Upper lobe of left lung (tissue), 6 donors: ENCODE data around the gene GPSM1. TPM values are rescaled to one million over a fixed set of nuclear protein-coding genes. Genes with fewer than 3 reads are reported as not detected.
A peak's percentile ranks its signal among the peaks of the same experiment; 100 is the strongest.

Source experiments
- ATAC-seq, 2 donors: fragments of 200-7000 bp; cut with Tn5 transposase; one replicate each; pipeline ENCODE4 v1.9.1; 2022; ENCODE audit warnings: mild to moderate bottlenecking in 2 of 2, moderate library complexity in 2 of 2; ENCODE audit not compliant: low FRiP score in 2 of 2
- DNase-seq, 2 donors: peaks; one replicate each; pipeline ENCODE4 v3.0.0-alpha.2; 2019 to 2020
- H3K27ac ChIP-seq, 4 donors: fragments of 200-600 bp; sonication (generic); one replicate each; pipeline ENCODE4 v1.5.1; 2016 to 2019
- H3K27me3 ChIP-seq, 4 donors: fragments of 200-600 bp; sonication (generic); one replicate each; pipeline ENCODE4 v1.5.1; 2017 to 2019
- H3K36me3 ChIP-seq, 4 donors: fragments of 200-600 bp; sonication (generic); one replicate each; pipeline ENCODE4 v1.5.1; 2016 to 2019
- H3K4me1 ChIP-seq, 4 donors: fragments of 200-600 bp; sonication (generic); one replicate each; pipeline ENCODE4 v1.5.1; 2018 to 2019
- H3K4me3 ChIP-seq, 4 donors: fragments of 200-600 bp; sonication (generic); one replicate each; pipeline ENCODE4 v1.5.1; 2017 to 2019; ENCODE audit warnings: mild to moderate bottlenecking in 2 of 4, moderate library complexity in 1 of 4
- H3K9me3 ChIP-seq, 4 donors: fragments of 200-600 bp; sonication (generic); one replicate each; pipeline ENCODE4 v1.5.1; 2018 to 2019
- EP300 ChIP-seq, 4 donors: sonication (generic); formaldehyde crosslinking; IDR thresholded peaks; one replicate each; pipeline ENCODE4 v1.5.1; 2017; ENCODE audit warnings: antibody characterized with exemption in 4 of 4, control low read depth in 2 of 4
- POLR2A ChIP-seq, 4 donors: fragments of 450-650 bp; IDR thresholded peaks; one replicate each; pipeline ENCODE4 v1.5.1; 2016 to 2017; ENCODE audit warnings: antibody characterized with exemption in 4 of 4, mild to moderate bottlenecking in 2 of 4
- POLR2AphosphoS5 ChIP-seq, 2 donors: sonication (generic); formaldehyde crosslinking; IDR thresholded peaks; one replicate each; pipeline ENCODE4 v1.5.1; 2017; ENCODE audit warnings: antibody characterized with exemption in 2 of 2
- WGBS, 2 donors: methylation state at CpG; one replicate each; pipeline ENCODE4 v1.1.5; 2017 to 2018; 5-methylcytosine and 5-hydroxymethylcytosine counted together
- total RNA-seq, 6 donors: library from RNA; depleted of rRNA in 4 of 6; stranded (reverse); fragments of >200 nt in 4 of 6; gene quantifications; one replicate each; pipeline versions ENCODE4 v1.1.0 to v1.2.1, GENCODE V29; 2016 to 2021
- TF ChIP-seq, protein P1 (sequence below), 6 experiments: fragments of 450-650 bp in 4 of 6; fragments of 200-600 bp in 2 of 6; sonication (generic) in 2 of 6; IDR thresholded peaks; one replicate each; pipeline ENCODE4 v1.5.1; 2016 to 2019; ENCODE audit warnings: antibody characterized with exemption in 6 of 6
- donor health status: DM: no; HTN: no; CAD: no; lungs with moderate emphysema.
- donor health status: DM: no; HTN: yes; CAD: no; lungs with severe emphysema.

Gene GPSM1
- total RNA-seq, 6 donors from 2014 or later = 10.0 to 78.6 (median 24.2) TPM

DNA sequence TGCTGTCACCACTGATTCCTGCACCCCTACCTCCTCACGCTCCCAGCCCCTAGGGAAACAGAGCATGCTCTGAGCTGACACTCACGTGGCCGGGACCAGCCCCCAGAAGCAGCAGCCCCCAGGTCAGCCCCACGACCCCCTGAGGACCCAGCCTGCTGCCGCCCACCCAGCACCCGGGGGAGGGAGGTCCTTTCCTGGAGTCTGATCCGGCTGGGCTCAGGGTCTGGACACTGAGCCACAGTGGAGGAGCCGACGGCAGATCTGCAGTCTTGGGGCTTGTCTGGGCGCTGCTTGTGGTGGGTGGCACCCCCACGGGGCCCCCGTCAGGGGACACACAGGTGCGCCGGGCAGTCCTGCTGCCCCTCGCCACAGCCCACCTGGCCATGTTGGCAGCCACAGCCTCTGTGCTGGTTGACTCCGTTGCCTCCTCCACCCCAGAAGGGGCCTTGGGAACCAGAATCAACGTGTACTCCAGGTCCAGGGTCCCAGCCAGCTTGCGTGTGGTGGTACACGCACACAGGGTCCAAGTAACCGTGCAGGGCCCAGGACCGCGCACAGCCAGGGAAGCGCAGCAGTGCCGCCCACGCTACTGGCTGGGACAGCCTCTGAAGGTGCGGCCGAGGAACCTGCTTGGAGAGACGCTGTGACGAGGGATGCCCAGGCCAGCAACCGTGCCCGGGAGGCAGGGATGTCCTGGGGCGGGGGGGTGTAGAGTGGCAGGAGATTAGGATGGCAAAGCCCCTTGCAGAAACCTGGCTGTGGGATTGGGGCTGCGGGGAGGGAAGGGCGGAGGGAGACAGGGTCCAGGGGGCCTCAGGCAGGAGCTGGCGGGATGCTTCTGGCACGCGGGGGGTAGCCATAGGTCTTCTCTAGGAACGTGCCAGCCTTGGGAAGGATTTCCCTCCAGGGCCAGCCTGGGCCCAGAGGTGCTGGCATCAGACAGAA, 32.7 kb downstream of the GPSM1 start:
- no peak for TF ChIP-seq POLR2AphosphoS5 (IDR thresholded peaks at IDR 0.05)
- TF ChIP-seq EP300 (IDR thresholded peaks at IDR 0.05) = no peak
- no peak for TF ChIP-seq POLR2A (IDR thresholded peaks at IDR 0.05)
- TF ChIP-seq, protein P1, sequence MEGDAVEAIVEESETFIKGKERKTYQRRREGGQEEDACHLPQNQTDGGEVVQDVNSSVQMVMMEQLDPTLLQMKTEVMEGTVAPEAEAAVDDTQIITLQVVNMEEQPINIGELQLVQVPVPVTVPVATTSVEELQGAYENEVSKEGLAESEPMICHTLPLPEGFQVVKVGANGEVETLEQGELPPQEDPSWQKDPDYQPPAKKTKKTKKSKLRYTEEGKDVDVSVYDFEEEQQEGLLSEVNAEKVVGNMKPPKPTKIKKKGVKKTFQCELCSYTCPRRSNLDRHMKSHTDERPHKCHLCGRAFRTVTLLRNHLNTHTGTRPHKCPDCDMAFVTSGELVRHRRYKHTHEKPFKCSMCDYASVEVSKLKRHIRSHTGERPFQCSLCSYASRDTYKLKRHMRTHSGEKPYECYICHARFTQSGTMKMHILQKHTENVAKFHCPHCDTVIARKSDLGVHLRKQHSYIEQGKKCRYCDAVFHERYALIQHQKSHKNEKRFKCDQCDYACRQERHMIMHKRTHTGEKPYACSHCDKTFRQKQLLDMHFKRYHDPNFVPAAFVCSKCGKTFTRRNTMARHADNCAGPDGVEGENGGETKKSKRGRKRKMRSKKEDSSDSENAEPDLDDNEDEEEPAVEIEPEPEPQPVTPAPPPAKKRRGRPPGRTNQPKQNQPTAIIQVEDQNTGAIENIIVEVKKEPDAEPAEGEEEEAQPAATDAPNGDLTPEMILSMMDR (IDR thresholded peaks at IDR 0.05) = no peak
- Histone ChIP-seq H3K36me3 (peaks cover 0 to 25% (median 12%) of the 10 kb centered on the region in 4 donors), H3K27me3 (no peaks in the 10 kb centered on the region), H3K9me3 (no peaks in the 10 kb centered on the region), H3K4me3 (no peak overlapping the region), H3K4me1 (peaks cover 15 to 36% (median 28%) of the 10 kb centered on the region in 4 donors), H3K27ac (peak overlapping the region in 3 of 4 donors; percentile 0 to 97 (median 91))
- ATAC-seq = no peak
- DNase-seq = no peak
- WGBS, 2 donors = 88 to 96% methylated on average over 11 to 25 of the region's 38 CpGs

DNA sequence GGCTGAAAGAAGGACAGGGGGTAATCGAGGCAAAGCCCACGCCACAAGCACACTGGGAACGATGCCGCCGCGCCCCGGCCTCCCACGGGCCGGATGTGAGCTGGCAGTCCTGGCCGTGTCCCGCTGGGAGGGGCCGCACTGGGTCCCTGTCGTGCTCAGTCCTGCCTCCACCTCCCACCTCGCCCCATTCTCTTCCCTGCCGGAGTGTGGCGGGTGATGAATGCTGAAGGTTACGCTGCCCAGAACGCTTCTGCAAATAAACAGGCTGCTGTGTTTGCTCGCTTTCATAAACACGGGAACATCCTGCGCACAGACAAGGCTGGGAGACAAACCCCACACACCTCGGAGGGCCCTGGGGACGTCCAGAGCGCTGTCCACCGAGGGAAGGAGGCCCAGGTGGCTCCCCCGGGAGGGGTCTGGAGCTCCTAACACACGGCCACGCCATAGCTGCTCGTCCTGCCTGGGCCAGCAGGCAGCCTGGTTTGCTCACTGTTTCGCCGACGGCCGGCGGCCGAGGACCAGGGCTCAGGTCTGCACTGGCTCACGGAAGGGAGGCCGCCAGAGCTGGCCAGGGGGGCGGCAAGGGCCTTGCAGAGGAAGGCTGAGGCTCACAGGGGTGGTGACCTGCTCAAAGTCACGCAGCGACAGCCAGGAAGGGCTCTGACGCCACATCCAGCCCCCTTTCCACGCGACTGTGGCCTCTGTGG, 33.9 kb downstream of the GPSM1 start:
- peak overlapping the region in 3 of 4 donors; percentile 74 to 97 (median 91) for H3K27ac ChIP-seq
- peaks cover 22 to 34% (median 28%) of the 10 kb centered on the region in 4 donors for H3K4me1 ChIP-seq
- no peak for DNase-seq
- H3K4me3 ChIP-seq = no peak overlapping the region
- ATAC-seq = no peak
- 82 to 84% methylated on average over 30 to 43 of the region's 43 CpGs for WGBS, 2 donors
- TF ChIP-seq POLR2AphosphoS5 (IDR thresholded peaks at IDR 0.05) = peak; percentile 17 to 26
- no peak for TF ChIP-seq EP300 (IDR thresholded peaks at IDR 0.05)
- no peaks in the 10 kb centered on the region for H3K9me3 ChIP-seq
- H3K36me3 ChIP-seq = peaks cover 0 to 20% (median 11%) of the 10 kb centered on the region in 4 donors
- no peaks in the 10 kb centered on the region for H3K27me3 ChIP-seq

DNA sequence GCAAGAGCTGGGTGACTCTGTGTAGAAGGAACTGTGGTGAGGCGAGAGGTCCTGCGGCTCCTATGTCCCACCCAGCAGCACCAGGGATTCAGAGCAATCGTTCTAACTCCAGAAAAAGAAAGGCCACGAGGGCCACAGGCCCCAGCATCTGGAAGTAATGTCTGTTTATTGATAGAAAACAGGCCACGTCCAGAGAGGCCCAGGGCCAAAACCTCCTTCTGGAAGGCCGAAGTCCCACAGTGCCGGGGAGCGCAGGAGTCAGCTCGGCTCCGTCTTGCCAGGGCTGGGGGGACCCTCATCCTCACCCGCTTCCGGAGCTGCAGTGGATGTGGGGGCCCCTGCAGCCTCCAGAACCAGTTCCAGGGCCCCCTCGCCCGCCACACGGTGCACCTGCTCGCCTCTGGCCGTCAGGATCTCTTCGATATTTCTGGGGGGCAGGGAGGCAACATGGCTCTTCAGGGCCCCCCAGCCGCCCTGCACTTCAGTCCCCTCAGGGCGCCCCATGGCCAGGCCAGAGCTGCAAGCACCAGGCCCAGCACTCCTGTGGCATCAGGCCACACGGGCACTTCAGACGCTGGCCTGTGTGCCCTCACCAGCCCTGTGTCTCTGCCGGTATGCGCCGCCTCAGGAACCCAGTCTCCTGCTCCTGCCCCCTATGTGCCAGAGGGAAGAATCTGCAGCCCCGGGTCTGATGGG, 34.6 kb downstream of the GPSM1 start:
- no peak overlapping the region for H3K4me3 ChIP-seq
- TF ChIP-seq POLR2AphosphoS5 (IDR thresholded peaks at IDR 0.05) = no peak
- no peak for TF ChIP-seq POLR2A (IDR thresholded peaks at IDR 0.05)
- TF ChIP-seq, protein P1 (IDR thresholded peaks at IDR 0.05) = no peak
- TF ChIP-seq EP300 (IDR thresholded peaks at IDR 0.05) = no peak
- ATAC-seq (no peak), DNase-seq (peak in 1 of 2 donors; percentile 81)
- WGBS, 2 donors = 79 to 88% methylated on average over 20 to 25 of the region's 26 CpGs
- H3K27me3 ChIP-seq = no peaks in the 10 kb centered on the region
- peak overlapping the region in 3 of 4 donors; percentile 91 to 97 (median 92) for H3K27ac ChIP-seq
- H3K9me3 ChIP-seq = no peaks in the 10 kb centered on the region
- H3K36me3 ChIP-seq = peaks cover 0 to 13% (median 8%) of the 10 kb centered on the region in 4 donors
- peaks cover 22 to 34% (median 28%) of the 10 kb centered on the region in 4 donors for H3K4me1 ChIP-seq

DNA sequence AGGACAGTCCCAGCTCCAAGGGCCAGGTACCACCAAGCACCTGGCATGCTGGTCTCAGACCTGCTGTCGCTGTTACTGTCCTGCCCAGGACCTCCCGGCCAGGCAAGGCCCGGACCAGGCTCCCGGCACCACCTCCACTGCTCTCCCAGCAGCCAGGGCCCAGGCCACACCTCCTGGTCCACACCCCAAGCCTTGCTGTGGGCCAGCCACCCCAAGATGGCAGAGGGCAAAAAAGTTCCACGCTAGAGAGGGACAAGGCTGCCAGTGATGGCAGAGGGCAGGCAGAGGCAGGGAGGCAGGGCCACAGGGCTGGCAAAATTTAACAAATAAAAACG, 35.1 kb downstream of the GPSM1 start:
- peaks cover 0 to 10% (median 5%) of the 10 kb centered on the region in 4 donors for H3K36me3 ChIP-seq
- ATAC-seq (no peak), DNase-seq (peak in 1 of 2 donors; percentile 81)
- H3K4me1 ChIP-seq = peaks cover 22 to 34% (median 28%) of the 10 kb centered on the region in 4 donors
- WGBS, 2 donors = 90 to 91% methylated on average over 2 to 6 of the region's 6 CpGs
- H3K27me3 ChIP-seq = no peaks in the 10 kb centered on the region
- no peak overlapping the region for H3K4me3 ChIP-seq
- H3K27ac ChIP-seq = peak overlapping the region in 3 of 4 donors; percentile 91 to 97 (median 92)
- no peaks in the 10 kb centered on the region for H3K9me3 ChIP-seq
- TF ChIP-seq EP300 (IDR thresholded peaks at IDR 0.05) (no peak), POLR2AphosphoS5 (IDR thresholded peaks at IDR 0.05) (no peak), POLR2A (IDR thresholded peaks at IDR 0.05) (no peak)
- TF ChIP-seq, protein P1 (IDR thresholded peaks at IDR 0.05) = no peak
